HG03460 (cell line): ENCODE results near the gene SNAPC1.
"Not testable (repeated sequence)": the region's sequence is repeated elsewhere in the genome, so short reads cannot be mapped to it uniquely, and the experiment has no call there.

ENCODE experiments used
- ATAC-seq: cut with Tn5 transposase; IDR thresholded peaks from one replicate; pipeline ENCODE4 v1.9.1; 2021; ENCODE audit not compliant: unreplicated experiment

Gene SNAPC1

GRCh38 chr14:61749264-61749663 is 13.0 kb upstream of the SNAPC1 start:
- no peak for ATAC-seq

GRCh38 chr14:61749867-61750266 is 12.4 kb upstream of the SNAPC1 start:
- no peak for ATAC-seq

- peak; percentile 91 for ATAC-seq
These were observed 11.3 kb upstream of the SNAPC1 start for GRCh38 chr14:61750708-61751474.

GRCh38 chr14:61751475-61751989 is 10.7 kb upstream of the SNAPC1 start:
- ATAC-seq, result no peak

GRCh38 chr14:61752626-61753025 is 9.6 kb upstream of the SNAPC1 start:
- peak; percentile 41 for ATAC-seq

GRCh38 chr14:61753631-61754030 is 8.6 kb upstream of the SNAPC1 start:
- no peak for ATAC-seq

GRCh38 chr14:61754627-61755381 is 7.4 kb upstream of the SNAPC1 start:
- ATAC-seq, result no peak

GRCh38 chr14:61755382-61755742 is 6.9 kb upstream of the SNAPC1 start:
- not testable (repeated sequence) for ATAC-seq

- no peak for ATAC-seq
These were observed 6.1 kb upstream of the SNAPC1 start for GRCh38 chr14:61756135-61756534.

- no peak for ATAC-seq
These were observed 2.3 kb upstream of the SNAPC1 start for GRCh38 chr14:61759878-61760277.

GRCh38 chr14:61761557-61761956 is 663 bp upstream of the SNAPC1 start:
- peak; percentile 6 for ATAC-seq

GRCh38 chr14:61764342-61765122 is 2.3 kb downstream of the SNAPC1 start:
- ATAC-seq, result no peak

GRCh38 chr14:61765225-61765943 is 3.2 kb downstream of the SNAPC1 start:
- ATAC-seq, result no peak

- no peak for ATAC-seq
These were observed 3.9 kb downstream of the SNAPC1 start for GRCh38 chr14:61766151-61766550.

- no peak for ATAC-seq
These were observed 6.0 kb downstream of the SNAPC1 start for GRCh38 chr14:61768240-61768639.

- no peak for ATAC-seq
These were observed 7.7 kb downstream of the SNAPC1 start for GRCh38 chr14:61769893-61770292.

- ATAC-seq, result no peak
These were observed 12.6 kb downstream of the SNAPC1 start for GRCh38 chr14:61774861-61775260.

GRCh38 chr14:61780125-61780524 is 17.9 kb downstream of the SNAPC1 start:
- ATAC-seq, result no peak

- no peak for ATAC-seq
These were observed 35.1 kb downstream of the SNAPC1 start for GRCh38 chr14:61797309-61797708.

GRCh38 chr14:61802010-61802568 is 39.9 kb downstream of the SNAPC1 start:
- ATAC-seq, result no peak
